ENCODE measurements around the gene ABHD18.
"Not testable (repeated sequence)": the region's sequence is repeated elsewhere in the genome, so short reads cannot be mapped to it uniquely, and the experiment has no call there.

The ABHD18 gene

DNA sequence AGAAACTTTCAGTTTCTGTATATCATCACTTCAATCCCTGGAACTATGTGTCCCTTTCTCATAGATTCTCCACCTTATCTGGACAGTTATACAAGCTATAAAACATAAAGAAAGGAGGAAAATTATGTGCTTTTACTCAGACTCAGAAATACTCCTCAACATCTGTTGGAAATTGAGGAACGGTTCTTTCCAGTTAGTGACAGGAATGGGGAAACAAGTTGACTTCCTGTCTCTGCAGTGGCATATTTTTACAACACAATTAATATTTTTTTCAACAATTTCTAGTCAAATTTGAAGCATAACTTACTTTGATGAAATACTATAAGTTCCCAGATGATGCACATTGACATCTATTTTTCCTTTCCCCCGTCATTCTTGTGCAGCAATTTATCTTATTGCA, 27.9 kb downstream of the ABHD18 start:
- no peak for DNase-seq (ENCODE audit: low read depth, low spot score)

GRCh38 chr4:127995776-127996175, 30.6 kb downstream of the ABHD18 start:
- no peak for DNase-seq (ENCODE audit: low read depth, low spot score)

- not testable (repeated sequence) for DNase-seq (ENCODE audit: low read depth, low spot score)
Measured at GRCh38 chr4:127996521-127996920, 31.3 kb downstream of the ABHD18 start.

- no peak for DNase-seq (ENCODE audit: low read depth, low spot score)
Measured at GRCh38 chr4:127997534-127998388, 32.6 kb downstream of the ABHD18 start.

DNA sequence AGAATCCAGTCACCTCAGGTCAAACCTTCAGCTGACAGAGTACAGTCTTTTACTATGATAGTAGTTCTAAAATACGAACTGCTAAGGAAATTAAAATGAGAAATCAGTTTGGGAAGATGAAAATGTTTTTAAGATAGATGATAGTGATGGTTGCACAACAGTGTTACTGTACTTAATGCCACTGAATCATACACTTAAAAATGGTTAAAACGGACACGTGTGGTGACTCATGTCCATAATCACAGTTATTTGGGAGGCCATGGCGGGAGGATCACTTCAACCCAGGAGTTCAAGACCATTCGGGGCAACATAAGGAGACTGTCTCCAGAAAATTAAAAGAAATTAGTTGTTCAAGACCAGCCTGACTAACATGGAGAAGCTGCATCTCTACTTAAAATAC, 41.4 kb downstream of the ABHD18 start:
- DNase-seq (ENCODE audit: low read depth, low spot score): no peak

GRCh38 chr4:128009428-128009827, 44.2 kb downstream of the ABHD18 start:
- no peak for DNase-seq (ENCODE audit: low read depth, low spot score)

- DNase-seq (ENCODE audit: low read depth, low spot score): no peak
Measured at GRCh38 chr4:128025319-128025718, 60.1 kb downstream of the ABHD18 start.

GRCh38 chr4:128029907-128030306, 64.7 kb downstream of the ABHD18 start:
- no peak for DNase-seq (ENCODE audit: low read depth, low spot score)

- DNase-seq (ENCODE audit: low read depth, low spot score): no peak
Measured at GRCh38 chr4:128031756-128032384, 66.7 kb downstream of the ABHD18 start.

DNA sequence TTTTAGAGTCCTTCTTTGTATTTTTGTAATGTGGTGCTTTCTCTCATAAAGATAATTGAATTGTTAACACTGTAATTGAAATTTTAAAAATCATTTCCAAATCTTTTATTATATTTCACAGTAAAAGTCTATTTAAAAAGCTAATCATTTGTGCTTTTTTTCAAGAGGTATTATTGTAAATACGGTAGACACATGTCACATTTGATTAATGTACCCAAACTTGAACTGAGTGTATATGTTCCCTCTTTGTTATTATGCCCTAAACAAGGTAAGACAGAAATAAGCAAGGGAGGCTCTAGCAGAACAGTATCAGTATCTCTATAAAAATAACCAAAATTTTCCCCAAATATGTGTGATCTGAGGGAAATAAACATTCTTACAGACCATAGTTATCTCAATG, 74.4 kb downstream of the ABHD18 start:
- no peak for DNase-seq (ENCODE audit: low read depth, low spot score)

GRCh38 chr4:128047019-128047418, 81.8 kb downstream of the ABHD18 start:
- DNase-seq (ENCODE audit: low read depth, low spot score): not testable (repeated sequence)

DNA sequence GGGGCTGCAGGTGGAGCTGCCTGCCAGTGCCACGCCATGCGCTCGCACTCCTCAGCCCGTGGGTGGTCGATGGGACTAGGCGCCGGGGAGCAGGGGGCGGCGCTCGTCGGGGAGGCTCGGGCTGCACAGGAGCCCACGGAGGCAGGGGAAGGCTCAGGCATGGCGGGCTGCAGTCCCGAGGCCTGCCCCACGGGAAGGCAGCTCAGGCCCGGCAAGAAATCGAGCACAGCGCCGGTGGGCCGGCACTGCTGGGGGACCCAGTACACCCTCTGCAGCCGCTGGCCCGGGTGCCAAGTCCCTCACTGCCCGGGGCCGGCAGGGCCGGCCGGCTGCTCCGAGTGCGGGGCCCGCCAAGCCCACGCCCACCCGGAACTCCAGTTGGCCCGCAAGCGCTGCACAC, 82.3 kb downstream of the ABHD18 start:
- not testable (repeated sequence) for DNase-seq (ENCODE audit: low read depth, low spot score)

GRCh38 chr4:128051229-128051628, 86.0 kb downstream of the ABHD18 start:
- peak; percentile 43 for DNase-seq (ENCODE audit: low read depth, low spot score)

- peak; percentile 39 for DNase-seq (ENCODE audit: low read depth, low spot score)
Measured at GRCh38 chr4:128054907-128055306, 89.7 kb downstream of the ABHD18 start.

- DNase-seq (ENCODE audit: low read depth, low spot score): peak; percentile 37
Measured at GRCh38 chr4:128055441-128056206, 90.4 kb downstream of the ABHD18 start.

GRCh38 chr4:128056396-128056795, 91.2 kb downstream of the ABHD18 start:
- DNase-seq (ENCODE audit: low read depth, low spot score): no peak

GRCh38 chr4:128060121-128060698, 95.0 kb downstream of the ABHD18 start:
- DNase-seq (ENCODE audit: low read depth, low spot score): no peak

- peak; percentile 97 for DNase-seq (ENCODE audit: low read depth, low spot score)
Measured at GRCh38 chr4:128060699-128061565, 95.7 kb downstream of the ABHD18 start, which contains the start of gene LARP1B. Gene LARP1B, plus strand, starts transcription at chr4:128061312. Its CDS starts 13,640 bp downstream, at chr4:128074952.

GRCh38 chr4:128061566-128062536, 96.6 kb downstream of the ABHD18 start:
- DNase-seq (ENCODE audit: low read depth, low spot score): peak; percentile 80

DNA sequence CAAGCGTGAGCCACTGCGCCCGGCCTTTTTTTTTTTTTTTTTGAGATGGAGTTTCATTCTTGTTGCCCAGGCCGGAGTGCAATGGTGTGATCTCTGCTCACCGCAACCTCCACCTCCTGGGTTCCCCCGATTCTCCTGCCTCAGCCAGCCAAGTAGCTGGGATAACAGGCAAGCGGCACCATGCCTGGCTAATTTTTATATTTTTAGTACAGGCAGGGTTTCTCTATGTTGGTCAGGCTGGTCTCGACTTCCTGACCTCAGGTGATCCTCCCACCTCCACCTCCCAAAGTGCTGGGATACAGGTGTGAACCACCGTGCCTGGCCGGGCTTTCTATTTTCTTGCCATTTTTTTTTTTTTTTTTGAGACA, 101.2 kb downstream of the ABHD18 start:
- DNase-seq (ENCODE audit: low read depth, low spot score): not testable (repeated sequence)

Measured in ELF-1 (cell line).